IMR-90 (cell line): Measurements from ENCODE around the gene CMTM5. TPM values are rescaled to one million over a fixed set of nuclear protein-coding genes. Genes with fewer than 3 reads are reported as not detected.
A peak's percentile ranks its signal among the peaks of the same experiment; 100 is the strongest.

ENCODE experiments used
- ATAC-seq: fragments of 200-7000 bp; cut with Tn5 transposase; 2 replicates; pipeline ENCODE4 v1.9.1; 2020; ENCODE audit warnings: low read depth, mild to moderate bottlenecking, moderate library complexity
- BruUV-seq: library from RNA; stranded (reverse); fragments of 400-500 nt; replicated peaks from 2 replicates; lab custom pipeline; 2021; lab: Mats Ljungman, UMichigan
- CTCF ChIA-PET: fragments of 300-600 bp; formaldehyde crosslinking; extraction: SDS; loops from one replicate; lab custom pipeline; 2021; ENCODE audit warnings: antibody characterized with exemption; lab: Yijun Ruan, JAX
- POLR2A ChIA-PET: fragments of 300-600 bp; sonication (Branson Sonifier 250); formaldehyde crosslinking; loops from one replicate; lab custom pipeline; 2022; ENCODE audit warnings: antibody characterized with exemption; ENCODE audit not compliant: unreplicated experiment; lab: Charles Lee
- DNase-seq: peaks from one replicate; pipeline ENCODE4 v3.0.0; 2013
- H2AFZ ChIP-seq: replicated peaks from 2 replicates; pipeline ENCODE3; 2013; ENCODE audit warnings: low read length, mild to moderate bottlenecking; ENCODE audit not compliant: poor library complexity
- H2AK5ac ChIP-seq: 2 replicates; pipeline ENCODE4 v1.6.1; 2013; ENCODE audit warnings: low read depth, low read length, inconsistent platforms
- H2AK9ac ChIP-seq: replicated peaks from 2 replicates; pipeline ENCODE3; 2013; ENCODE audit warnings: mild to moderate bottlenecking, low read depth, low read length, moderate library complexity; ENCODE audit not compliant: poor library complexity
- H2BK120ac ChIP-seq: 2 replicates; pipeline ENCODE4 v1.6.1; 2013; ENCODE audit warnings: low read depth, low read length, inconsistent platforms
- H2BK15ac ChIP-seq: 3 replicates; pipeline ENCODE4 v1.6.1; 2013; ENCODE audit warnings: low read depth, low read length, inconsistent platforms
- H2BK20ac ChIP-seq: 2 replicates; pipeline ENCODE4 v1.6.1; 2013; ENCODE audit warnings: low read depth, mild to moderate bottlenecking, inconsistent platforms, low read length, moderate library complexity
- H2BK5ac ChIP-seq: 2 replicates; pipeline ENCODE4 v1.6.1; 2013; ENCODE audit warnings: mild to moderate bottlenecking, low read depth, low read length, inconsistent platforms; ENCODE audit not compliant: poor library complexity, severe bottlenecking
- H3K14ac ChIP-seq: replicated peaks from 2 replicates; pipeline ENCODE4 v1.6.1; 2013; ENCODE audit warnings: low read depth, low read length, inconsistent platforms
- H3K18ac ChIP-seq: 2 replicates; pipeline ENCODE4 v1.6.1; 2013; ENCODE audit warnings: low read depth, low read length, control low read depth
- H3K23ac ChIP-seq: 2 replicates; pipeline ENCODE4 v1.6.1; 2013; ENCODE audit warnings: low read depth, low read length, inconsistent platforms
- H3K27ac ChIP-seq: 2 replicates; pipeline ENCODE4 v1.5.1; 2013; ENCODE audit warnings: mild to moderate bottlenecking, control low read depth, low read length; ENCODE audit not compliant: insufficient read depth
- H3K27me3 ChIP-seq: 2 replicates; pipeline ENCODE4 v1.6.1; 2013; ENCODE audit warnings: low read length; ENCODE audit not compliant: control insufficient read depth, insufficient read depth
- H3K36me3 ChIP-seq: 2 replicates; pipeline ENCODE4 v1.6.1; 2013; ENCODE audit warnings: low read length, mixed read lengths; ENCODE audit not compliant: control insufficient read depth, insufficient read depth
- H3K4ac ChIP-seq: 2 replicates; pipeline ENCODE4 v1.6.1; 2013; ENCODE audit warnings: low read depth, low read length, inconsistent platforms
- H3K4me1 ChIP-seq: 2 replicates; pipeline ENCODE4 v1.6.1; 2013; ENCODE audit warnings: low read length, mixed read lengths; ENCODE audit not compliant: control insufficient read depth, insufficient read depth
- H3K4me2 ChIP-seq: 2 replicates; pipeline ENCODE4 v1.6.1; 2013; ENCODE audit warnings: low read depth, mild to moderate bottlenecking, control low read depth, low read length, moderate library complexity
- H3K4me3 ChIP-seq: 2 replicates; pipeline ENCODE4 v1.5.1; 2013; ENCODE audit warnings: low read depth, mild to moderate bottlenecking, control low read depth, low read length, moderate library complexity; ENCODE audit not compliant: insufficient read depth
- H3K56ac ChIP-seq: 2 replicates; pipeline ENCODE4 v1.6.1; 2013; ENCODE audit warnings: low read length, inconsistent platforms; ENCODE audit not compliant: insufficient read depth; ENCODE audit errors: extremely low read depth
- H3K79me1 ChIP-seq, 2 experiments: 2 replicates each; pipeline ENCODE4 v1.6.1; 2013; ENCODE audit warnings: low read length in 2 of 2, inconsistent platforms in 1 of 2, low read depth in 1 of 2
- H3K9ac ChIP-seq: 2 replicates; pipeline ENCODE4 v1.6.1; 2013; ENCODE audit warnings: low read depth, low read length, control low read depth
- H3K9me1 ChIP-seq: 2 replicates; pipeline ENCODE4 v1.6.1; 2013; ENCODE audit warnings: low read length, inconsistent platforms; ENCODE audit not compliant: insufficient read depth
- H3K9me3 ChIP-seq: 2 replicates; pipeline ENCODE4 v1.6.1; 2013; ENCODE audit warnings: low read length; ENCODE audit not compliant: control insufficient read depth, insufficient read depth
- H4K20me1 ChIP-seq: 2 replicates; pipeline ENCODE4 v1.6.1; 2013; ENCODE audit warnings: low read length, inconsistent platforms; ENCODE audit not compliant: insufficient read depth
- H4K5ac ChIP-seq: 2 replicates; pipeline ENCODE4 v1.6.1; 2013; ENCODE audit warnings: mild to moderate bottlenecking, low read depth, low read length, control low read depth
- H4K8ac ChIP-seq, 2 experiments: 2 replicates each; pipeline ENCODE4 v1.6.1; 2013; ENCODE audit warnings: low read depth in 2 of 2, low read length in 2 of 2, control low read depth in 1 of 2, inconsistent platforms in 1 of 2
- H4K91ac ChIP-seq: 2 replicates; pipeline ENCODE4 v1.6.1; 2013; ENCODE audit warnings: low read depth, low read length, inconsistent platforms; ENCODE audit not compliant: insufficient read depth
- BHLHE40 ChIP-seq: fragments of 150-350 bp; IDR thresholded peaks from 2 replicates; pipeline ENCODE4 v1.6.1; 2016; ENCODE audit warnings: mild to moderate bottlenecking, low read depth, low read length
- CEBPB ChIP-seq: IDR thresholded peaks from 2 replicates; pipeline ENCODE4 v1.6.1; 2012; ENCODE audit warnings: low read depth, low read length, improper control_type of control experiment
- CHD1 ChIP-seq: IDR thresholded peaks from 2 replicates; pipeline ENCODE4 v1.6.1; 2012; ENCODE audit warnings: low read depth, low read length, improper control_type of control experiment
- FOS ChIP-seq: fragments of 150-350 bp; IDR thresholded peaks from 2 replicates; pipeline ENCODE4 v1.6.1; 2016; ENCODE audit warnings: low read depth, low read length
- MAFK ChIP-seq: IDR thresholded peaks from 2 replicates; pipeline ENCODE4 v1.6.1; 2012; ENCODE audit warnings: low read depth, low read length, improper control_type of control experiment
- MAZ ChIP-seq: IDR thresholded peaks from 2 replicates; pipeline ENCODE4 v1.6.1; 2012; ENCODE audit warnings: low read depth, mild to moderate bottlenecking, low read length, improper control_type of control experiment, moderate library complexity, borderline replicate concordance
- POLR2A ChIP-seq: IDR thresholded peaks from 2 replicates; pipeline ENCODE4 v1.6.1; 2012; ENCODE audit warnings: mild to moderate bottlenecking, low read depth, low read length
- RAD21 ChIP-seq: IDR thresholded peaks from 2 replicates; pipeline ENCODE4 v1.6.1; 2012; ENCODE audit warnings: low read length, improper control_type of control experiment
- RCOR1 ChIP-seq: IDR thresholded peaks from 2 replicates; pipeline ENCODE4 v1.6.1; 2012; ENCODE audit warnings: mild to moderate bottlenecking, low read length, improper control_type of control experiment; ENCODE audit not compliant: insufficient replicate concordance
- WGBS, 2 experiments: methylation state at CpG; one replicate each; pipeline versions ENCODE4 v1.1.5 to v1.1.7; 2013; ENCODE audit warnings: missing lambda C conversion rate in 2 of 2; ENCODE audit not compliant: insufficient read length in 1 of 2; ENCODE audit errors: extremely low coverage in 2 of 2; 5-methylcytosine and 5-hydroxymethylcytosine counted together
- dilution Hi-C: fragments of 300-500 bp; cut with HindIII; formaldehyde crosslinking; loops from one replicate; pipeline ENCODE4 v1.14.3; 2018; ENCODE audit warnings: low sequenced_read_pairs; ENCODE audit not compliant: unreplicated experiment
- in situ Hi-C: fragments of 300-500 bp; cut with MboI; formaldehyde crosslinking; loops from 3 replicates; pipeline ENCODE4 v1.14.3; 2019; ENCODE audit warnings: low sequenced_read_pairs, inconsistent platforms, mixed read lengths
- intact Hi-C: fragments of 100-400 bp; cut with micrococcal nuclease; formaldehyde crosslinking; loops from 2 replicates; pipeline ENCODE4 v1.10.0; 2022
- polyA plus RNA-seq, 3 experiments: library from polyadenylated mRNA; depleted of rRNA; stranded (reverse); fragments of >200 nt; gene quantifications; 2 replicates each; pipeline ENCODE4 v1.2.3, GENCODE V29; 2012; ENCODE audit warnings: low replicate concordance in 1 of 3
- total RNA-seq: library from RNA; depleted of rRNA; stranded (reverse); fragments of >200 nt; gene quantifications from 2 replicates; pipeline ENCODE4 v1.2.3, GENCODE V29; 2012
- TF ChIP-seq, protein P1 (sequence below): fragments of 150-350 bp; IDR thresholded peaks from 2 replicates; pipeline ENCODE4 v1.6.1; 2017; ENCODE audit warnings: mild to moderate bottlenecking, antibody characterized with exemption, low read length, low read depth
- TF ChIP-seq, protein P2 (sequence below): fragments of 150-350 bp; IDR thresholded peaks from 2 replicates; pipeline ENCODE4 v1.6.1; 2016; ENCODE audit warnings: low read depth, mild to moderate bottlenecking, low read length, moderate library complexity, borderline replicate concordance

CMTM5 gene
- total and polyA plus RNA-seq, 2 of the 4 experiments (the other 2 are of a cell fraction) = 0.07 TPM; not detected in 1

DNA sequence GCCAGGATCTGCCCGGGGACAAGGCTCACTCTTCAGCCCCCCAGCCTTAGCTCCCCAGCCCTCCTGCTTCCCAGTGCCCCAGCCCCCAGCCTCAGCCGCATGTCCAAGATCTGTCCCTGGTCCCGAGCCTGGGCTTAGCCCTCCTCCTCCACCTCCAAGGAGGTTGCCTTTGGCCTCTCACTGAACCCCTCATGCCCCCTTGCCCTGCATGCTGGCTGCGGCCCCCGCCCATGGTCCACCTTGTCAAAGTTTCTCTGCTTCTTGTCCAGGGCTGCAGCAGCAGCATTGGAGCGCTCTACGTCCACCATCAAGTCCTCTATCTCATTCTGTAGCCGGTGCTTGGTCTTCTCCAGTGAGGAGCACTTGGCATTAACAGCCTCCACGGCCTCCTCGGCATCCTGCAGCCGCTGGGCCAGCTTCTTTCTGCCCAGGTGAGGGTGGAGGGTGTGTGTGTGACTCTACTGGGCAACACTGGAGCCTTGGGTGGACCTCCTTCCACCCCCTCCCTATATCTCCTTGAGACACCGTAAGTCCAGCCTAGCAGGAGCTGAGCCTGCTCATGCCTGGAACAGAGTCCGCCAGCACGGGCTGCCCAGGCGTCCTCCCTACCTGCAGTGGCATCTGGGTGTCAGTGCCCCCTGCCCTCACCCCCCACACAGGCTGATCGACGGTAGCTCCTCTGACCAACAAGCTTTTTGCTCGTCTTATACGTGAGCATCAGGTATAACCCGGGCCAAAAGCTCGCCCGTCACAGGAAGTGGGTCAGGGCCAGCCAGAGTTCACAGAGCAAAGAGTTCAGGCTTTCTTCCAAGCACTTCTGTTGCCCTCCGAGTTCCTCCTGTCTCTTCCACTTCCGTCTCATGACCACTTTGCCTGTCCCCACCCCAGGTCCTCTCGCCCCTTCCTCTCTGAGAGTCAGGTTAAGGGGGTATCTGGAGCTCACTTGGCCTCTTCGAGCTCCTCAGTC, 11.4 kb downstream of the CMTM5 start:
- TF ChIP-seq POLR2A (no peak), MAZ (no peak), CHD1 (no peak), RAD21 (no peak), CEBPB (no peak), BHLHE40 (no peak), MAFK (no peak), FOS (no peak), RCOR1 (no peak)
- TF ChIP-seq, protein P1, sequence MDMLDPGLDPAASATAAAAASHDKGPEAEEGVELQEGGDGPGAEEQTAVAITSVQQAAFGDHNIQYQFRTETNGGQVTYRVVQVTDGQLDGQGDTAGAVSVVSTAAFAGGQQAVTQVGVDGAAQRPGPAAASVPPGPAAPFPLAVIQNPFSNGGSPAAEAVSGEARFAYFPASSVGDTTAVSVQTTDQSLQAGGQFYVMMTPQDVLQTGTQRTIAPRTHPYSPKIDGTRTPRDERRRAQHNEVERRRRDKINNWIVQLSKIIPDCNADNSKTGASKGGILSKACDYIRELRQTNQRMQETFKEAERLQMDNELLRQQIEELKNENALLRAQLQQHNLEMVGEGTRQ = no peak
- TF ChIP-seq, protein P2, sequence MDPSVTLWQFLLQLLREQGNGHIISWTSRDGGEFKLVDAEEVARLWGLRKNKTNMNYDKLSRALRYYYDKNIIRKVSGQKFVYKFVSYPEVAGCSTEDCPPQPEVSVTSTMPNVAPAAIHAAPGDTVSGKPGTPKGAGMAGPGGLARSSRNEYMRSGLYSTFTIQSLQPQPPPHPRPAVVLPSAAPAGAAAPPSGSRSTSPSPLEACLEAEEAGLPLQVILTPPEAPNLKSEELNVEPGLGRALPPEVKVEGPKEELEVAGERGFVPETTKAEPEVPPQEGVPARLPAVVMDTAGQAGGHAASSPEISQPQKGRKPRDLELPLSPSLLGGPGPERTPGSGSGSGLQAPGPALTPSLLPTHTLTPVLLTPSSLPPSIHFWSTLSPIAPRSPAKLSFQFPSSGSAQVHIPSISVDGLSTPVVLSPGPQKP = no peak
- no peak for ATAC-seq
- Histone ChIP-seq H2BK5ac (no peak overlapping the region), H3K4me2 (no peak overlapping the region), H2BK20ac (no peak overlapping the region), H4K5ac (no peak overlapping the region), H3K9me3 (no peaks in the 10 kb centered on the region), H3K23ac (no peak overlapping the region), H2AK5ac (no peak overlapping the region), H4K91ac (no peak overlapping the region), H3K4me1 (no peaks in the 10 kb centered on the region), H3K9ac (no peak overlapping the region), H3K27me3 (peaks cover 38% of the 10 kb centered on the region), H3K56ac (no peak overlapping the region), H3K79me1 (no peaks in the 10 kb centered on the region), H2BK120ac (no peak overlapping the region), H3K9me1 (no peaks in the 10 kb centered on the region), H3K4me3 (no peak overlapping the region), H4K8ac (no peak overlapping the region), H2AFZ (no peak overlapping the region), H2BK15ac (no peak overlapping the region), H3K4ac (no peak overlapping the region), H2AK9ac (peak overlapping the region; percentile 37), H3K14ac (no peak overlapping the region), H4K20me1 (no peaks in the 10 kb centered on the region), H3K18ac (no peak overlapping the region), H3K27ac (no peak overlapping the region), H3K36me3 (no peaks in the 10 kb centered on the region)
- ChIA-PET POLR2A (no interaction called here), CTCF (no interaction called here)
- BruUV-seq = no TSS peak
- in situ Hi-C loops (no loop called here), dilution Hi-C loops (no loop called here), intact Hi-C loops (no loop called here)
- DNase-seq = no peak
- 75% methylated on average over 14 of the region's 26 CpGs; no CpG with 5 or more reads in 1 of the 2 experiments for WGBS, 2 experiments
